ENCODE data around the gene SLC4A1AP.

- TF ChIP-seq PTBP1 (IDR thresholded peaks at IDR 0.05; ENCODE audit: low read depth, low read length, poor library complexity, severe bottlenecking), result no peak
- no peak for TF ChIP-seq CTCF (CRISPR knock-in tag; IDR thresholded peaks at IDR 0.05)
- no peak for TF ChIP-seq YY1 (IDR thresholded peaks at IDR 0.05; ENCODE audit: insufficient read depth, insufficient replicate concordance, low read depth, low read length)
- no peak for TF ChIP-seq ZBTB2 (CRISPR knock-in tag; IDR thresholded peaks at IDR 0.05; ENCODE audit: low read depth)
- TF ChIP-seq MAX (IDR thresholded peaks at IDR 0.05), result no peak
- no peak for TF ChIP-seq CHD4 (IDR thresholded peaks at IDR 0.05; ENCODE audit: borderline replicate concordance, low read length)
Measured at GRCh38 chr2:27667446-27667845, 3.8 kb downstream of the SLC4A1AP start.

Data from HepG2 (cell line).